HUES64 (cell line): ENCODE measurements around the gene ALAD.
"Not testable (repeated sequence)": the region's sequence is repeated elsewhere in the genome, so short reads cannot be mapped to it uniquely, and the experiment has no call there.

ENCODE experiments used
- H3K27ac ChIP-seq: 2 replicates; pipeline ENCODE4 v1.7.0; 2013; ENCODE audit warnings: low read depth, low read length, inconsistent platforms
- H3K27me3 ChIP-seq: 2 replicates; pipeline ENCODE4 v1.6.1; 2013; ENCODE audit warnings: mild to moderate bottlenecking, low read length; ENCODE audit not compliant: insufficient read depth
- H3K36me3 ChIP-seq: 2 replicates; pipeline ENCODE4 v1.6.1; 2013; ENCODE audit warnings: mild to moderate bottlenecking, low read length; ENCODE audit not compliant: insufficient read depth
- H3K4me1 ChIP-seq: 2 replicates; pipeline ENCODE4 v1.6.1; 2013; ENCODE audit warnings: mild to moderate bottlenecking, low read length, moderate library complexity; ENCODE audit not compliant: insufficient read depth
- H3K4me3 ChIP-seq: 2 replicates; pipeline ENCODE4 v1.5.1; 2013; ENCODE audit warnings: mild to moderate bottlenecking, low read length, moderate library complexity
- H3K9ac ChIP-seq: 2 replicates; pipeline ENCODE4 v1.6.1; 2013; ENCODE audit warnings: mild to moderate bottlenecking, low read depth, low read length
- H3K9me3 ChIP-seq: 2 replicates; pipeline ENCODE4 v1.6.1; 2013; ENCODE audit warnings: low read depth, low read length; ENCODE audit not compliant: insufficient read depth
- WGBS: fragments of 150-250, 120-280 bp; methylation state at CpG from one replicate; pipeline ENCODE4 v1.1.7; 2013; ENCODE audit warnings: missing lambda C conversion rate; 5-methylcytosine and 5-hydroxymethylcytosine counted together

ALAD gene

DNA sequence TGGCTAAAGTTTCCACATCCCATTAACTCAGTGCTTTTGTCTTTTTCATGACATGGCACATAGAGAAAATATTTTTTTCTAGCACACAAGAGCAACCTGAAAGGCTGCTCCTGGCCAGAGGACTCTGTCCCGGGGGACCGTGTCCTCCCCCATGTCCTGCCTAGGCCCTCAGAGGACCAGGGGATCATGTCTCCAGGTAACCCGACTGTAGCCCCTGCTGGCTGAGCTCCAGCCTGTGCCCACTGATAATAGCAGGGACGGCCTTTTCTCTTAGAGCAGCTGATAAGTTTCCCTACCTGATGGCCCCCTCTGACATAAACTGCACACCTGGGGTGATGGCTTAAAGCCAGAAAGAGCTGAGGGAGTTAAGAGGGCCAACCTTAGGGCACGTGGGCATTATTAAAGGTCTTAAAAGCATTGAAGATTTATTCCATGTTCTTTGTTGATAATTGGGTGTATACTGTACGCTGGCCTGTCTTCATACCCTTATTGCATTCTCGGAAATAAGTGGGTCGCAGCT is 30.2 kb downstream of the ALAD start:
- peaks cover 18% of the 10 kb centered on the region for H3K36me3 ChIP-seq
- no peaks in the 10 kb centered on the region for H3K27me3 ChIP-seq
- no peak overlapping the region for H3K9ac ChIP-seq
- no peaks in the 10 kb centered on the region for H3K9me3 ChIP-seq
- no peak overlapping the region for H3K4me3 ChIP-seq
- no peaks in the 10 kb centered on the region; the same call in 1 of the 2 replicates for H3K4me1 ChIP-seq
- WGBS = 88% methylated on average over 8 of the region's 8 CpGs
- no peak overlapping the region for H3K27ac ChIP-seq

DNA sequence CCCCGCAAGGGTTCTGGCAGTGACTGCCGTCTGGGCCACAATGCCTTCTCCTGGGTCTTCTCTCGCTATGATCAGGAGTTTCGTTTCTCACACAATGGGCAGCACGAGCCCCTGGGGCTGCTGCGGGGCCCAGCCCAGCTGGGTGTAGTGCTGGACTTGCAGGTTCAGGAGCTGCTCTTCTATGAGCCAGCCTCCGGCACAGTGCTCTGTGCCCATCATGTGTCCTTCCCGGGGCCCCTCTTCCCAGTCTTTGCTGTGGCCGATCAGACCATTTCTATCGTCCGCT is 31.3 kb downstream of the ALAD start:
- 90% methylated on average over 11 of the region's 11 CpGs for WGBS
- Histone ChIP-seq H3K4me1 (no peaks in the 10 kb centered on the region; the same call in 1 of the 2 replicates), H3K4me3 (no peak overlapping the region), H3K9ac (no peak overlapping the region), H3K27me3 (no peaks in the 10 kb centered on the region), H3K27ac (no peak overlapping the region), H3K9me3 (no peaks in the 10 kb centered on the region), H3K36me3 (peaks cover 14% of the 10 kb centered on the region)

- H3K4me1 ChIP-seq = no peaks in the 10 kb centered on the region; the same call in 1 of the 2 replicates
- H3K4me3 ChIP-seq = no peak overlapping the region
- peaks cover 12% of the 10 kb centered on the region for H3K36me3 ChIP-seq
- H3K27ac ChIP-seq = no peak overlapping the region
- no peaks in the 10 kb centered on the region for H3K9me3 ChIP-seq
- WGBS = 95% methylated on average over 12 of the region's 13 CpGs
- H3K27me3 ChIP-seq = no peaks in the 10 kb centered on the region
- H3K9ac ChIP-seq = no peak overlapping the region
Measured at GRCh38 chr9:113368982-113369854, 31.9 kb downstream of the ALAD start.

- H3K4me1 ChIP-seq = no peaks in the 10 kb centered on the region; the same call in 1 of the 2 replicates
- peaks cover 5% of the 10 kb centered on the region for H3K36me3 ChIP-seq
- no peaks in the 10 kb centered on the region for H3K27me3 ChIP-seq
- H3K27ac ChIP-seq = no peak overlapping the region
- H3K4me3 ChIP-seq = no peak overlapping the region
- H3K9me3 ChIP-seq = no peaks in the 10 kb centered on the region
- no peak overlapping the region for H3K9ac ChIP-seq
- WGBS = 91% methylated on average over 4 of the region's 5 CpGs
Measured at GRCh38 chr9:113368348-113368981, 32.6 kb downstream of the ALAD start.

- not testable (repeated sequence) for H3K27me3 ChIP-seq, H3K27ac ChIP-seq, H3K9me3 ChIP-seq, H3K9ac ChIP-seq, H3K4me1 ChIP-seq, H3K36me3 ChIP-seq, H3K4me3 ChIP-seq
- WGBS = 91% methylated on average over 3 of the region's 3 CpGs
Measured at GRCh38 chr9:113365652-113366051, 35.4 kb downstream of the ALAD start.

- H3K27me3 ChIP-seq = no peaks in the 10 kb centered on the region
- 86% methylated on average over 1 of the region's 1 CpG for WGBS
- H3K36me3 ChIP-seq = no peaks in the 10 kb centered on the region
- no peaks in the 10 kb centered on the region for H3K9me3 ChIP-seq
- no peak overlapping the region for H3K9ac ChIP-seq
- H3K27ac ChIP-seq = no peak overlapping the region
- no peak overlapping the region for H3K4me3 ChIP-seq
- H3K4me1 ChIP-seq = peaks cover 5% of the 10 kb centered on the region; the same call in 1 of the 2 replicates
Measured at GRCh38 chr9:113364951-113365350, 36.1 kb downstream of the ALAD start.

DNA sequence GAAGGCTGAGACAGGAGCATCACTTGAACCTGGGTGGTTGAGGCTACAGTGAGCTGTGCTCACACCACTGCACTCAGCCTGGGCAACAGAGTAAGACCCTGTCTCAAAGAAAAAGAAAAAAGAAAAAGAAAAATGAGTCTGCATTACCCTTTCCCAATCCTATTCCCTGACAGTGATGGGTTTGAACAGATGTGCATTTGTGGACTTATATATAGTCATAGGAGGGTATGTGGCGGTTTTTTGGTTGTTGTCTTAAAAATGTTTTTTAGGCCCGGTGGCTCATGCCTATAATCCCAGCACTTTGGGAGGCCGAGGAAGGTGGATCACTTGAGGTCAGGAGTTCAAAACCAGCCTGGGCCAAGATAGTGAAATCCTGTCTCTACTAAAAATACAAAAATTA is 37.7 kb downstream of the ALAD start:
- H3K4me3 ChIP-seq = no peak overlapping the region
- H3K36me3 ChIP-seq = no peaks in the 10 kb centered on the region
- H3K9ac ChIP-seq = no peak overlapping the region
- H3K27me3 ChIP-seq = no peaks in the 10 kb centered on the region
- no peaks in the 10 kb centered on the region for H3K9me3 ChIP-seq
- peaks cover 5% of the 10 kb centered on the region; the same call in 1 of the 2 replicates for H3K4me1 ChIP-seq
- 95% methylated on average over 3 of the region's 3 CpGs for WGBS
- H3K27ac ChIP-seq = no peak overlapping the region

- H3K27me3 ChIP-seq = no peaks in the 10 kb centered on the region
- H3K4me3 ChIP-seq = no peak overlapping the region
- H3K9me3 ChIP-seq = no peaks in the 10 kb centered on the region
- 92% methylated on average over 7 of the region's 7 CpGs for WGBS
- H3K36me3 ChIP-seq = no peaks in the 10 kb centered on the region
- H3K4me1 ChIP-seq = peaks cover 5% of the 10 kb centered on the region; the same call in 1 of the 2 replicates
- H3K27ac ChIP-seq = no peak overlapping the region
- H3K9ac ChIP-seq = no peak overlapping the region
Measured at GRCh38 chr9:113361304-113362018, 39.6 kb downstream of the ALAD start.

DNA sequence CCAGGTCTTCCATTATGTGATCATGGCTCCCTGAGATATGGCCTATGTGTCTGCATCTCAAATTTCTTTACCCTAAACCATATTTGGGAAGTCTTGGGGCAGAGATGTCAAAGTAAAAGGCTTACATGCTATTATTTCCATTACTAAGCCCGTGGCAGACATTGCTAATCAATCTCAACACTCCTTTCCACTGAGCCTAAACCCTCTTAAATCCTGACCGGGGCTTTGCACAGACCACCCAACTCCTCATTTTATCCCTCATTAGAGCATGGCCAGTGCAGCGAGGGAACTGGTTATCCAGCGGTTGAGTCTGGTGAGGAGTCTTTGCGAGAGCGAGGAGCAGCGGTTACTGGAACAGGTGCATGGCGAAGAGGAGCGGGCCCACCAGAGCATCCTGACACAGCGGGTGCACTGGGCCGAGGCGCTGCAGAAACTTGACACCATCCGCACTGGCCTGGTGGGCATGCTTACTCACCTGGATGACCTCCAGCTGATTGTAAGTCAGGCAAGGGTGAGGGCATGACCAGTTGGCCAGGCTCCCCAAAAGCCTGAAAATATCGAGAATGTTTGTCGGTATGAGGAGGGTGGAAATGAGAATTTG is 40.7 kb downstream of the ALAD start:
- 89% methylated on average over 15 of the region's 15 CpGs for WGBS

GRCh38 chr9:113359385-113359784 is 41.7 kb downstream of the ALAD start:
- no peak overlapping the region for H3K27ac ChIP-seq
- H3K4me1 ChIP-seq = peaks cover 5% of the 10 kb centered on the region; the same call in 1 of the 2 replicates
- H3K4me3 ChIP-seq = no peak overlapping the region
- H3K9me3 ChIP-seq = no peaks in the 10 kb centered on the region
- no peaks in the 10 kb centered on the region for H3K27me3 ChIP-seq
- 87% methylated on average over 1 of the region's 1 CpG for WGBS
- H3K36me3 ChIP-seq = no peaks in the 10 kb centered on the region
- H3K9ac ChIP-seq = no peak overlapping the region

More for the DNA sequence above, 40.7 kb downstream of the ALAD start:
- Histone ChIP-seq H3K27me3 (no peaks in the 10 kb centered on the region), H3K4me3 (no peak overlapping the region), H3K4me1 (peaks cover 5% of the 10 kb centered on the region; the same call in 1 of the 2 replicates), H3K9ac (no peak overlapping the region), H3K36me3 (no peaks in the 10 kb centered on the region), H3K9me3 (no peaks in the 10 kb centered on the region), H3K27ac (no peak overlapping the region)
